IPS-18a (cell line): ENCODE data around the gene USP1.

Experiments
- H3K27ac ChIP-seq: one replicate; pipeline ENCODE4 v1.5.1; 2013; ENCODE audit warnings: low read length
- H3K27me3 ChIP-seq: one replicate; pipeline ENCODE4 v1.6.1; 2013; ENCODE audit warnings: mild to moderate bottlenecking, low read length; ENCODE audit not compliant: control insufficient read depth, insufficient read depth
- H3K36me3 ChIP-seq: one replicate; pipeline ENCODE4 v1.6.1; 2013; ENCODE audit warnings: low read depth, low read length; ENCODE audit not compliant: control insufficient read depth
- H3K4me1 ChIP-seq: one replicate; pipeline ENCODE4 v1.6.1; 2013; ENCODE audit warnings: low read depth, low read length; ENCODE audit not compliant: control insufficient read depth
- H3K4me3 ChIP-seq: one replicate; pipeline ENCODE4 v1.5.1; 2013; ENCODE audit warnings: low read length
- H3K9ac ChIP-seq: one replicate; pipeline ENCODE4 v1.6.1; 2013; ENCODE audit warnings: mild to moderate bottlenecking, low read length, moderate library complexity
- H3K9me3 ChIP-seq: one replicate; pipeline ENCODE4 v1.6.1; 2013; ENCODE audit warnings: low read depth, low read length; ENCODE audit not compliant: control insufficient read depth

USP1 gene, protein sequence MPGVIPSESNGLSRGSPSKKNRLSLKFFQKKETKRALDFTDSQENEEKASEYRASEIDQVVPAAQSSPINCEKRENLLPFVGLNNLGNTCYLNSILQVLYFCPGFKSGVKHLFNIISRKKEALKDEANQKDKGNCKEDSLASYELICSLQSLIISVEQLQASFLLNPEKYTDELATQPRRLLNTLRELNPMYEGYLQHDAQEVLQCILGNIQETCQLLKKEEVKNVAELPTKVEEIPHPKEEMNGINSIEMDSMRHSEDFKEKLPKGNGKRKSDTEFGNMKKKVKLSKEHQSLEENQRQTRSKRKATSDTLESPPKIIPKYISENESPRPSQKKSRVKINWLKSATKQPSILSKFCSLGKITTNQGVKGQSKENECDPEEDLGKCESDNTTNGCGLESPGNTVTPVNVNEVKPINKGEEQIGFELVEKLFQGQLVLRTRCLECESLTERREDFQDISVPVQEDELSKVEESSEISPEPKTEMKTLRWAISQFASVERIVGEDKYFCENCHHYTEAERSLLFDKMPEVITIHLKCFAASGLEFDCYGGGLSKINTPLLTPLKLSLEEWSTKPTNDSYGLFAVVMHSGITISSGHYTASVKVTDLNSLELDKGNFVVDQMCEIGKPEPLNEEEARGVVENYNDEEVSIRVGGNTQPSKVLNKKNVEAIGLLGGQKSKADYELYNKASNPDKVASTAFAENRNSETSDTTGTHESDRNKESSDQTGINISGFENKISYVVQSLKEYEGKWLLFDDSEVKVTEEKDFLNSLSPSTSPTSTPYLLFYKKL

DNA sequence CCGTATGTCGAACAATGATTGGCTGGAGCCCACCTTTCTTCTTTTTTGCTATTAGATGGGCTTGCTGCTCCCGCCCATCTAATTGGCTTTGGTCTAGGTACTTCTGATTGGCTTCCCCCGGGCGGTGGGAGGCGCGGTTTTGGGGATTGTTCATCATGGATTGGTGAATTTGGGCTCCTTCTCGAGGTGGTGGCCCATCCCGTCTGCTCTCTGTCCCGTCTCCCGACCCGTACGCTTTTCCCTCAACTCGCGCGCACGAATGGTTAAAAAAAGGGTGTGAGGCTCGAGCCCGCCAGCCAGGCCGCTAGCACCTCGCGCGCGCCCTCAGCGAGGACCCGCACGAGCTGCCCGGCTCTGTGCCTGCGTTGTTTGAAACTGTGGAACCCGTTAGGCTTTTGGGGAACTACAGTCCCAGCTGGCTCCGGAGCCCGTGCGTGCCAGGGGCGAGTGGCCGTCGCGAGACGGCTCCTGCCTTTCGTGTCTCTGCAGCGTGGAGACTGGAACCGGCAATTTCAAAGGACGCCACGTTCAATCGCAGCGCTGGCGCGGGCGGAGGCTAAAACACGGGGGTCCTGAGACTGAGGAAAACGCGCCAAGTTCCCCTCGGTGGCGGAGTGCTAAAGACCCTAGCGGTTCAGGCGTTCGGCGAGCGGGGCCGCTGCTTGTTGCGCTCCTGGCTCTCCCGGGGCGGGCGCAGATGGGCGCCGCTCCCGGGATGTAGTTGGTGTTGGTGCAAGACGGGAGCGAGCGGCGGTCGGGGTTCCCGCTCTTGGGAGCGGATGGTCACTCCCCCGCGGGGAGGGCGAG, at the start of gene USP1:
Gene USP1 (plus strand): TSS at position 584 of the 807 bp plus-strand sequence. CDS start 2,819 bp downstream, outside the sequence.
- H3K9ac ChIP-seq, result peak within 1 kb of the TSS; percentile 75
- H3K4me1 ChIP-seq, result peaks cover 6% of the 10 kb centered on the region
- peaks cover 14% of the 10 kb centered on the region for H3K36me3 ChIP-seq
- H3K27ac ChIP-seq, result peak within 1 kb of the TSS; percentile 96
- H3K4me3 ChIP-seq, result peak within 1 kb of the TSS; percentile 90
- H3K9me3 ChIP-seq, result no peaks in the 10 kb centered on the region
- no peaks in the 10 kb centered on the region for H3K27me3 ChIP-seq

DNA sequence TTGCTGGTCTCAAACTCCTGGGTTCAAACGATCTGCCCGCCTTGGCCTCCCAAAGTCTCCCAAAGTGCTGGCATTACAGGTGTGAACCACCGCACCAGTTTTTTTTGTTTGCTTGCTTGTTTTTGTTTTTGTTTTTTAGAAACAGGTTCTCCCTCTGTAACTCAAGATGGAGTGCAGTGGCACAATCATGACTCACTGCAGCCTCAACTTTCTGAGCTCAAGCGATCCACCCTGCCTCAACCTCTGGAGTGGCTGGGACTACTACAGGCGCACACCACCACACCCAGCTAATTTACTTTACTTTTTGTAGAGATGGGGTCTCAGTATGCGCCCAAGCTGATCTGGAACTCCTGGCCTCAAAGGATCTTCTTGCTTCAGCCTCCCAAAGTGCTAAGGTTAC, 47.3 kb upstream of the USP1 start:
- H3K9me3 ChIP-seq, result no peaks in the 10 kb centered on the region
- no peak overlapping the region for H3K27ac ChIP-seq
- H3K4me3 ChIP-seq, result no peak overlapping the region
- no peaks in the 10 kb centered on the region for H3K36me3 ChIP-seq
- no peaks in the 10 kb centered on the region for H3K4me1 ChIP-seq
- H3K27me3 ChIP-seq, result no peaks in the 10 kb centered on the region
- no peak overlapping the region for H3K9ac ChIP-seq

DNA sequence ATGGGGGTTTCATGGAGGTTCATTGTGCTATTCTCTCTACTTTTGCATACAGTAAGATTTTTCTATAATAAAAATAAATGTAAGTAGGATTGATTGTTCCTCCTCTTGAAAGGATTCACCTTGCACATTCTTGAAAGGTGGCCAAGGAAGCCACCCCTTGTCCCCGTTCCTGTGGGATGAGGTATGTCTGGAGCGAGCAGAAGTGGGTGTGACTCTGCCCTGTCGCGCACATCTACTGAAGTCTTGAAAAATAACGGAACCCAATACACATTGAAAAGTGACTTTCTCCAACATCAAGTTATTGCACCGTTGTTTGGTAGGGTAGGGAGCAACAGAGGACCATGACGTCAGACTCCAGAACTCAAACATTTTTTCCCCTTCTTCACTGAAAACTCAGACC, 46.8 kb upstream of the USP1 start:
- H3K4me1 ChIP-seq, result no peaks in the 10 kb centered on the region
- no peak overlapping the region for H3K4me3 ChIP-seq
- no peaks in the 10 kb centered on the region for H3K9me3 ChIP-seq
- no peak overlapping the region for H3K27ac ChIP-seq
- no peaks in the 10 kb centered on the region for H3K27me3 ChIP-seq
- H3K9ac ChIP-seq, result no peak overlapping the region
- no peaks in the 10 kb centered on the region for H3K36me3 ChIP-seq

DNA sequence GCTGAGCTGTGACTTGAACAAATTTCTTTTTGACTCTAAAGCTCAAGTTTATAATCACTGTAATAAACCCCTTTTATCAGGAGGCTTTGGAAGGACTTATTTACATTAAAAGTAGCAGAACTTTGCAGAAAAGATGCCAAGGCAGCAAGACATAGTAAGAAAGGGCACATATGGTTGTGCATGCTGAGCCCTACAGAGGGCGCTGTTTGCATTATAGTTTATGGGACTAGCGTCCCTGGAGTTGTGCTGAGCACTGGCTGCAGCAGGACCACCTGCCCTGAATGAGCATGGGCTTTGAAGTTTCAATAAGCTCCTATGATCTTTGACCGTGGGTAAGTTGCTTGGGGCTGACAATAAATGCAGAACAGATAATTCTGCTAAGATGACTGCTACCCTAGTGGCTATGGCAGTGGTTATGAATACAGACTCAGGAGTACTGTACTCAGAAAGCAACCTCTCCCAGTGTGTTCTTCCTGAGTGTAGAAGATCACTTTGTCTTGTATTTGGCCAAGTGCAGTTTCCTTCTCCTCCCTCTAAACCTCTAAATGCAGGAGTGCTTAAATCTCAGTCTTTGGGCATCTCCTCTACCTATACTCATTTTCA, 45.4 kb upstream of the USP1 start:
- no peak overlapping the region for H3K27ac ChIP-seq
- H3K36me3 ChIP-seq, result no peaks in the 10 kb centered on the region
- no peaks in the 10 kb centered on the region for H3K9me3 ChIP-seq
- H3K4me1 ChIP-seq, result no peaks in the 10 kb centered on the region
- H3K4me3 ChIP-seq, result no peak overlapping the region
- no peak overlapping the region for H3K9ac ChIP-seq
- H3K27me3 ChIP-seq, result no peaks in the 10 kb centered on the region

DNA sequence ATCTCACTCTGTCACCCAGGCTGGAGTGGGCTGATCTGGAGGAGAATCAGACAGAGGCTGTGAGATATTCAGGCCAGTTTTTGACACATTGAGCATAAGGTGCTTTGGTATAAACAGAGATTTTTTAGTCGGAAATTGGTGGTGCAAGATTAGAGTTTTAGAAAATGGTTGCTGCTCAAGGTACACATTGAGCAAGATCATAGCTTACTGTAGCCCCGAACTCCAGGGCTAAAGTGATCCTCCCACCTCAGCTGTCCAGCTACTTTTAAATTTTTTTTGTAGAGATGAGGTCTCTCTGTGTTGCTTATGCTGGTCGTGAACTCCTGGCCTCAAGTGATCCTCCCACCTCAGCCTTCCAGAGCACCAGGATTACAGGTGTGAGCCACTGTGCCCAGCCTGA, 43.9 kb upstream of the USP1 start:
- Histone ChIP-seq H3K9me3 (no peaks in the 10 kb centered on the region), H3K4me3 (no peak overlapping the region), H3K36me3 (no peaks in the 10 kb centered on the region), H3K27me3 (no peaks in the 10 kb centered on the region), H3K4me1 (peaks cover 5% of the 10 kb centered on the region), H3K9ac (no peak overlapping the region), H3K27ac (no peak overlapping the region)

DNA sequence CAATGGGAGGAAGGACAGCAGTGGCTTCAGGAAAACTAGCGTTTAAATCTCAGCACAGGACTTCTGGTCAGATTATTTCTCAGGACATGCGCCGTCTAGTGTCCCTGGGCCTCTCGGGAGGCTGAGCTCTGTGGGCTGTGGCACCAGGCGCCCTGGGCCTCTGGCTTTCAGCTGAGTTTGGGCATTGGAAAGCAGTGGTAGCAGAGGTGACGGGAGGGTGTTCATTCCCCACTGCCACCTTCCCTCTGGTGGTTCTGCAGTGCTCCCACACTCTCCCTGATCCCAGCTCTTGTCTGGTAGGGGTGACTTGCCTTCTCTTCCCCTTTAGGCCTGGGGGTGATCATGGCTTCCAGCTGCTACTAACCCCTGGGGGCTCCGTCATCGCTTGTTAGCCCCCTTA, 42.2 kb upstream of the USP1 start:
- Histone ChIP-seq H3K36me3 (no peaks in the 10 kb centered on the region), H3K4me1 (peaks cover 5% of the 10 kb centered on the region), H3K27me3 (no peaks in the 10 kb centered on the region), H3K9me3 (no peaks in the 10 kb centered on the region), H3K27ac (no peak overlapping the region), H3K4me3 (no peak overlapping the region), H3K9ac (no peak overlapping the region)

DNA sequence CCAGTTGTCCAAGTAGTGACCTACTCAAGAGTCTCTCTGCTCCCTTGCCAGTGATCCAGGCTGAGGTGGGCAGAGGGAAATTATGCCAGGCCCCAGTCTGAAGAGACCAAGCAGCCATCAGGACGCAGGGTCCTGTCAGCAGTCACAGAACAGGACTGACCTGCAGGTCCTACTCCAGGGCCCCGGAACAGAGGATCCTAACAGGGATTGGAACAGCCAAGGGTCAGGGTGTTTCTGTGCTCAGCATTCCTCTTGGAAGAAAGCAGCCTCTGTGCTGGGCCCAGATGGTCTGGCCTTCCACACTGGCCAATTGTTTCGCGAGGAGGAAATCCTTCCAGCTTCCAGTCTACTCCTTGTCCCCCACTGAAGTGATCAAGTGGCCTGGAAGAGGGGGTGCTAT, 41.6 kb upstream of the USP1 start:
- H3K27ac ChIP-seq, result no peak overlapping the region
- no peak overlapping the region for H3K9ac ChIP-seq
- H3K9me3 ChIP-seq, result no peaks in the 10 kb centered on the region
- H3K36me3 ChIP-seq, result no peaks in the 10 kb centered on the region
- no peaks in the 10 kb centered on the region for H3K27me3 ChIP-seq
- no peak overlapping the region for H3K4me3 ChIP-seq
- peaks cover 5% of the 10 kb centered on the region for H3K4me1 ChIP-seq

DNA sequence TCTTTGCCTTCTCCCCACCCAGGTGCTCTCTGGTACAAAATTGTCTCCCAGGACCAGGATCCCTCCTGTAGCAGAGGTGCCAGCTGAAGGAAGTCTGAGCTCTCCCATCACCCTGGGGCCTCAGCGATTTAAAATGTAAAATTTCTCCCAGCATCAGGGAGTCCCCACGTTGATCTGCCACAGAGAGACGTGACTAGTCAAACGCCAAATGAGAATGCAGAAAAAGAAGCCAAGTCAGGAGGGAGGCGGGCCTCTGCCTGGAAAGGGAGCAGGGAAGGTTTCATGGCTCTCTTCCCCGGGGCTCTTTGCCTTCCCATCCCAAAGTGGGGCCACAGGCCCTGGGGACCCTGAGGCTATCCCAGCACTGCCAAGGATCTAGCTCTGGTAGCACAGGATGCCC, 40.0 kb upstream of the USP1 start:
- no peaks in the 10 kb centered on the region for H3K27me3 ChIP-seq
- peaks cover 20% of the 10 kb centered on the region for H3K4me1 ChIP-seq
- no peak overlapping the region for H3K27ac ChIP-seq
- no peak overlapping the region for H3K4me3 ChIP-seq
- H3K9me3 ChIP-seq, result no peaks in the 10 kb centered on the region
- no peak overlapping the region for H3K9ac ChIP-seq
- no peaks in the 10 kb centered on the region for H3K36me3 ChIP-seq

DNA sequence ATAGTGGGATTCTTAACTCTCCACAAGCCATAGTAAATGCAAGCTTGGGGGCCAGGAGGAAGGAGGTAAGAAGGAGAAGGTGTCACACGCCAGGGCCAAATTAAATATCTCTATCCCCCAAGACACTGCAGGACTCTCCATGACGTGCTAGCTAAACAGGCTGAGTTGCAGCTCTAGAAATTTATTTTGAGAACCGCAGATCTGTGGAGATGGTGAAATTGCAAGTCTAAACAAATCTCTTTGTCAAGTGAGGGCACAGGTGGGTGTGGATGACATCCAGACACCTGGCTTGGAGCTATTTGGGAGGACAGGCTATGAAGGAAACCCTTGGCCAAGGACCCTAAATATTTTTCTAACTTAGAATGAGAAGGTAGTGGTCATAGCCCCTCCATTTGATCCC, 39.5 kb upstream of the USP1 start:
- H3K9ac ChIP-seq, result no peak overlapping the region
- H3K9me3 ChIP-seq, result no peaks in the 10 kb centered on the region
- H3K27ac ChIP-seq, result no peak overlapping the region
- H3K27me3 ChIP-seq, result no peaks in the 10 kb centered on the region
- no peak overlapping the region for H3K4me3 ChIP-seq
- peaks cover 20% of the 10 kb centered on the region for H3K4me1 ChIP-seq
- H3K36me3 ChIP-seq, result no peaks in the 10 kb centered on the region

DNA sequence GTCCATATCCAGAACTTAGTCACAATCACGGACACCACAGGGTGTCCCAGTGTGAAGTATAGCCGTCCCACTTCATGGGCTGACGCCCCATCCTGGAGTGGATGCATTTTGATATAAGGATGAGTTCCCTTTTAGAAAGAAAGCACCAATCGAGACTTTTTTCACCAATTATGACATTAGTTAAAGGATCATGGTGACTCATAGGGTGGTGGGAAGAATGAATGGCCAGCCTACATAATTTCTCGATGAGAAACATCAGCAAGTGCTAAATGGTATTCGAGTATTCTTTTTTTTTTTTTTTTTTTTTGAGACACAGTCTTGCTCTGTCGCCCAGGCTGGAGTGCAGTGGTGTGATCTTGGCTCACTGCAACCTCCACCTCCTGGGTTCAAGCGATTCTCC, 38.5 kb upstream of the USP1 start:
- Histone ChIP-seq H3K4me3 (no peak overlapping the region), H3K27me3 (no peaks in the 10 kb centered on the region), H3K36me3 (no peaks in the 10 kb centered on the region), H3K27ac (no peak overlapping the region), H3K9ac (no peak overlapping the region), H3K4me1 (peaks cover 20% of the 10 kb centered on the region), H3K9me3 (no peaks in the 10 kb centered on the region)
